Measurements from ENCODE around the gene NFIA.

NFIA gene

DNA sequence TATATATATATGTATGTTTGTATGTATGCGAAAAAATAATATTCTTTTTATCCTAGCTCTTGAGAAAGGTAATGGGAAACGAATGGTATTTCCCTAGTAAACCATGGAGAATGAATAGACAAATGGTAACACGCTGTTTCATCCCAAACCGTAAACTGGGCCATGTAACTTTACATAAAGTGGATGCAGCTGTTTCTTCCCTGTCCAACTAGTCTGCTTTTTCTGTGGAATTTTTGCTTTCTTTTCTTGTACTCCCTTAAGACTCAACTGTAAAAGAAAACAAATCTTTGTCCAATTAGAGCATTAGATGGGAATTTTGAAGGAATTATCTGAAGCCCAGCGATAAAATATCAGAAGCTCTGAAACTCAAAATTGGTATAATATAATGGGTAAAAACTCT, 198.1 kb downstream of the NFIA start:
- no peak for DNase-seq

GRCh38 chr1:61282387-61282786, 200.0 kb downstream of the NFIA start:
- DNase-seq: no peak

- DNase-seq: no peak
Observed at GRCh38 chr1:61284248-61284854, 202.0 kb downstream of the NFIA start.

DNA sequence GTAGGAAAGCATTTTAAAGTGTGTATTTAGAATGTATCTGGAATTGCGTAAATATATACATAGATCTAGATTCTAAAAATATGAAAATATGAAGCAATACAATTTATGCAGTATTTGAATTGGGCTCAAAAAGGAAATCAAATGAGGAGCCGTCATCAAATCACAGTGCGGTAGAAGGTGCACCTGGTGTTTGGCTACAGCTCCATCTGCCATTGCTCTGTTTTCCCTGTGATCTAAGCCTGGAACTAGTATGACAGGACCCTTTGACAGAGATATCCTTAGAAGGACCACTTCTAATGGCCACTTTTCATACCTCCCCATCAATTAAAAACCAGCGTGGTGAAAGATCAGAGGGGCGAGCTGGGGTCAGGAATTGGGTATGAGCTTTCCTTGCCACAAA, 202.6 kb downstream of the NFIA start:
- DNase-seq: no peak

DNA sequence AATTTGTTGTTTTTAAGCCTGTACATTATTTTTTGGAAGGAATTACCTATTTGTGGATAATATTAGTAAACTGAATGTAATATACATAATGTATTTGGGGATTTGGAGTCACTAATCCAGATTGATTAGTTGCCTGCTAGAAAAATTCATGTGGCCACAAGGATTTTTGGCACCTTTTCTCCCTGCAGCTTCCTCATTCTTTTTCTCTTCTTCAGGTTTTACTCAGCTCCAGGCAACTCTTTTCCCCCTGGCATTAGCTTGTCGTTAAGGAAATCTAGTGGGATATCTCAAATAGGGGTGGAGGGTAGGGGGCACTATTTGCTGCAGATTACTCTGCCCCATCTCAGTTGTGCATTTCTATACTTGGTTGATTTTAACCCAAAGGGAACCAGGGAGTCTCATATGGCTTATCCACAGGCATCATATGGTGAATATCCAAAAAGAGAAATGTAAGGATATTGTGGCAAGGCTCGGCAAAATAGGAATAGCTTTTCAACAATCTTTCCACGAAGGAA, 203.1 kb downstream of the NFIA start:
- DNase-seq: no peak

- no peak for DNase-seq
Observed at GRCh38 chr1:61287014-61287413, 204.7 kb downstream of the NFIA start.

DNA sequence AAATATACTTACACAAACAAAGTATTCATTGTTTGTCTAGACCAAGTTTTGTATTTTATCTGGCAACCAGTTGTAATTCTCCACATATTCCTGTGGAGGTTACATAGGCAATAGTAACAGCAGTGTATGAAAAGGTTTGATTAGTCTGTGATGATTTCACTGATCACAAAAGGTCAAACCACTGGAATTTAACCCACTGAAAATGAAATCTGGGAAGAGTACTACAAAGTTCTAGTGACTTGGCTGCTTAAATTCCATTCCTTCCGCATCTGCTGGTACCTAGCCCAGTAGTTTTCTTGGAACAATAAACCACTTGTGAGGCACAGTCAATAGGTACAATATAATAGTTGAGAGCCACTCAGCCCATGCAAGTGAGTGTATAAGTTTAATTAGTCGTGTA, 205.4 kb downstream of the NFIA start:
- DNase-seq: no peak

- DNase-seq: no peak
Observed at GRCh38 chr1:61289232-61290098, 207.1 kb downstream of the NFIA start.

GRCh38 chr1:61290525-61290924, 208.2 kb downstream of the NFIA start:
- DNase-seq: no peak

GRCh38 chr1:61293197-61293596, 210.8 kb downstream of the NFIA start:
- no peak for DNase-seq

DNA sequence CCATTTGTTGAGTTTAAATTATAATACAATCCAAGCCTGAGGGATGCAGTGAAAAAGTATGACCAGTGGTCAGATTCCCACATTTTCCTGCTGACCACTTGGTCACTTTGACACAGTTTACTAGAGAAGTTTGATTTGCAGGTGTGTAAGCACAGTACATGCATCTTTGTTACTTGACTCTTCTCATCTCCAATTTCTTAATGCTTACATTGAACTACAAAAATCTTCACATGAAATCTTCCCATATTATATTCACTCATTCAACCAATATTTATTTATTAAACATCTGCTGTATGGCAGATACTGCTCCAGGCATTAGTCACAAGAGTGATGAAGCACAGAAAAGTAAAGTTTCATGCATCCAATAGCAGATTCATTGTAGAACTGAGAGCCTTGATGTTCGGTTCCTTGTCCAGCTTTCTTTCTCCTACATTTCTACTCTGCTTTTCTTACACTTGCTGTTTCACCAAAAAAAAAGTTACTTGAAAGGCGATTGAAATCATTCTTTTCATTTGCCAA, 211.7 kb downstream of the NFIA start:
- DNase-seq: no peak

DNA sequence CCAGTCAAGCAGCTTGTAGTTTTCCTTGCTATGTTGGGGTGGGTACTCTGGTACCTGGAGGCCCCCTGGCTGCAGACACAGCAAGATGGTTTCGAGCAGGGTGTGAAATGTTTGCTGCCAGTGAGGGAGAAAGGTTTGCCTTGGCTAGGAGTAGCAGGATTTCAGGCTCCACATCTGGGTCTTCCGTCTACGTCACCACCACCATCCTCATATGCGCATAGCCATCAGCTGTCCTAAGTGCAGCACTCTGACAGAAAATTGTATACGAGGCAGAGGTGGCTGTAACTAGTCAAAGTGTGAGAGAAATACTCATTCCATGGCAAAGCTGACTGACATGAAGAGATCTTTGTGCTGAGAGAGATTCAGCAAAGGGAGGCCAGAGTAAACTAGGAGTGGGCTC, 212.6 kb downstream of the NFIA start:
- no peak for DNase-seq

GRCh38 chr1:61295818-61296537, 213.6 kb downstream of the NFIA start:
- DNase-seq: no peak

- DNase-seq: no peak
Observed at GRCh38 chr1:61297887-61298286, 215.5 kb downstream of the NFIA start.

DNA sequence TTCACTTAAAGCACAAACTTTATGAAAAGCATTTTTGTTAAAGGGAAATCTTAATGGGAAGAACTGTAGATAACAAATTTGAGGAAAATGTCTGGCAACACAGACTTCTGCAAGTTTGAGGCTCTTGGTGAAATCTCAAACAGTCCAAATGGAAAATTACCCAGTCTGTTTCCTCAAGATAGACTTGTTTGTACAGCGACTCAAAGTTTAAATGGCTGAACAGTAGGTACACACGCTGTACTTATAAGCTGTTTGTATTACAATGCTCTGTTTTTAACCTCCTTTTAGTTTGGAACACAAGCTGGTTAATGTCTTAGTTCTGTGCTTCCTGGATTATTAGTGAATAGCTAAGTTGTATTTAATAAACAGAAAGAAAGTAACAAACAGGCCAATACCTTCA, 217.1 kb downstream of the NFIA start:
- DNase-seq: no peak

- DNase-seq: no peak
Observed at GRCh38 chr1:61300899-61301298, 218.5 kb downstream of the NFIA start.

GRCh38 chr1:61301824-61302657, 219.7 kb downstream of the NFIA start:
- no peak for DNase-seq

DNA sequence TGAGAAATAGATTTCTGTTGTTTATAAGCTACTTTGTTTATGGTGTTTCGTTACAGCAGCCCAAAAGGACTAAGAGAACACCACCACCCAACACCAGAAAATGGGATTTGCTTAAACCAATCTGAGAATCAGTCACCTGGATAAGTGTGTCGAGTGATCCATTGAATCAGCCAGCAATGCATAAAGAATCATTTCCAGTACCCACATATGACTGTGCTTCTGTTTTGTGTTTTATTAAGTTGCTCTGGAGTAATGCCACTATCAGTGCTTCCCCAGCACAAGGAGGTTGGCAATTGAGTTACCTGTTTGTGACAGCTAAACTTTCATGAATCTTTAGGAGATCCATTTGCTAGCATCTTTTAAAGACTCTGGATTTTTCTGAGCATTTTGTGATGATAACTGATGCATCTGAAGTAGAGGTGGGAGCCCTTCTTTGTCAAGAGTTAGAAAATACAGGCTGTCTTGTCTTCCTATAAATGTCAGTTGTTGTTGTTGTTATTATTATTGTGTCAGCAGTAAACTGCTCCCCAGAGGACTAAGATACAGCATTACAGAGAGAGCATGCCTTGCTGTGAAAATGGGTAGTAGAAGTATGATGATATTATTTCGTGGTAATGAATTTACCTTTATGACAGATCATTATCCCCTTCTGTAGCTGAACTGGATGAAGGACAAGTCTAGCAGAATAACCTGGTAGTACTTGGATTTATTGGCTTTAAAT, 225.2 kb downstream of the NFIA start:
- DNase-seq: no peak

GRCh38 chr1:61310057-61310456, 227.7 kb downstream of the NFIA start:
- DNase-seq: no peak

GRCh38 chr1:61310538-61310937, 228.2 kb downstream of the NFIA start:
- no peak for DNase-seq

DNA sequence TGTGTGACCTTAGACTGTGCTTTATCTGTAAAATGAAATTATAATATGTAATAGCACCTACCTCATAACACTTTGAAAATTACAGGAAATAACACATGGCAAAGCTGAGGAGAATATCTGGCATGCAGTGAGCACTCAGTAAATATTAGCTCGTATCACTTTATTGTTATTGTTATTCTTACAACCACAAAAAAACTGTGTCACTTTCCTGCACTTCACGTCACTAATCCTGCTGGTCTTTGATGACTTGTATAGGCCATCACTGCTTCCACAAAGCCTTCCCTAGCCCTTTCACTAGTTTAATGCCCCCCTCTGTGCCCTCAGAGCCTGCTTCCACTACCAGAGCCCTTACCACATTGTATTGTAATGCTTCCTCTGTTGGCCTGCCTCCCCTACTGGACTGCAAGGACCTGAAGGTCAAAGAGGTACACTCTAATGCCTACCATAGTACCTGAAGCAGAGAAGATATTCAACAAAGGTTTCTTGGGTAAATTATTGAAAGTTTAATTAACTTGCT, 231.6 kb downstream of the NFIA start:
- DNase-seq: no peak

GRCh38 chr1:61315011-61315410, 232.7 kb downstream of the NFIA start:
- no peak for DNase-seq

All from CD4-positive, alpha-beta T cell treated with Interleukin-15 for 1 hour (primary cell).